ENCODE data around the gene CCT7.

GRCh38 chr2:73272270-73272669 is 38.2 kb downstream of the CCT7 start:
- no peak for TF ChIP-seq CTCF (IDR thresholded peaks at IDR 0.05; ENCODE audit: extremely low read depth in 1 of 2, insufficient read depth in 1 of 2, low read depth in 1 of 2, low read length in 2 of 2)
- no peak for TF ChIP-seq EZH2 (IDR thresholded peaks at IDR 0.05; ENCODE audit: borderline replicate concordance, low read depth, low read length, severe bottlenecking)
- no peak for TF ChIP-seq POLR2AphosphoS5 (IDR thresholded peaks at IDR 0.05; ENCODE audit: insufficient read depth, low read depth, low read length)
- no peak for TF ChIP-seq FOS (IDR thresholded peaks at IDR 0.05; ENCODE audit: borderline replicate concordance, insufficient read depth, low read length)
- TF ChIP-seq MYC (IDR thresholded peaks at IDR 0.05; ENCODE audit: low read depth, low read length) = no peak

All from endothelial cell of umbilical vein (primary cell).